ENCODE measurements around the gene RHBDD2.
A peak's percentile ranks its signal among the peaks of the same experiment; 100 is the strongest.
"Not testable (repeated sequence)": the region's sequence is repeated elsewhere in the genome, so short reads cannot be mapped to it uniquely, and the experiment has no call there.

RHBDD2 gene

DNA sequence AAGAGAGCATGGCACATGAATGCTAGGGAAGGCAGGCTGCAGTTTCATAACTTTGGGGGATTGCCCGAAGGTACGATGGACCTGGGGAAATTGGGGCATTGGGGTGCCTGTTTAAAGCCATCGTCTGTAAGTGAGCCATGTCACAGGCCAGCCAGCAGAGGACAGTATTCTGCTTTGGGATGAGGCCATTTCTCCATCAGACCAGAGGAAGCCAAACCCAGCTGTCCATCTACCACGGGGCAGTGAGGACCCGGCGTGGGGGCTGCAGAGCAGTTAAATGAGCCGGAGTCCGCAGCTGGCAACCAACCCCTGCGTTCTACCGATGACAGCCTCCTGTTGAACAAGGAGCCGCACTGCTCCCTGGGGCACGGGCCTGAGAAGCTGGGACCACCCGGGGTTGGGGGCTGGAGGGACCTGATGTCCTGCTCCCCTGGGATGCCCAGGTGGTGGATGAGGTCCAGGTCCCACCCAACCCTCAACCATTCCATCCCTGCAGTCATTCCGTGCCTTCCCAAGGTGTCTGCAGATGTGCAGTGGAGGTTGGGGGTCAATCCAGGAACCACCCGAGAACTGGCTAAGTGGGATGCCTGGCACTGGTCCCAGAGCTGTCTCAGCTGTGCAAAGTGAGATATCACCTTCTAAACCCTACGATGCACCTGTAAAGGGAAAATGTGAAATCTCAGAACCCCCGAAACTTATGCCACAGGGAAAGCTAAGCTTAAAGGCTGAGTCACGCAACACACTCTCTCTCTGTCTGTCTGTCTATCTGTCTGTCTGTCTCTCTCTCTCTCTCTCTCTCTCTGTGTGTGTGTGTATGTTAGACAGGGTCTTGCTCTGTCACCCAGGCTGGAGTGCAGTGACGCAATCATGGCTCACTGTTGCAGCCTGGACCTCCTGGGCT is 12.1 kb upstream of the RHBDD2 start:
- DNase-seq (ENCODE audit: low spot score): peak; percentile 77

DNA sequence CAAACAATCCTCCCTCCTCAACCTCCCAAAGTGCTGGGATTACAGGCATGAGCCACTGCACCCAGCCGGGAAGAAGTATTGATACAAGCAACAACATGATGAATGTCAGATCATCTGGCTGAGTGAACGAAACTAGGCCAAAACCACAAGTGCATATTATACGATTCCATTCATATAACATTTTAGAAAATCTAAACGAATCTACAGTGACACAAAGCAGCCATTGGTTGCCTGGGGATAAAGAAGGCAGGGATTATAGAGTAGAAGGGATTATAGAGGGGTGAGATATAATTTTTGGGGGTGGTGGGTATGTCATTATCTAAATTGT is 11.5 kb upstream of the RHBDD2 start:
- no peak for DNase-seq (ENCODE audit: low spot score)

DNA sequence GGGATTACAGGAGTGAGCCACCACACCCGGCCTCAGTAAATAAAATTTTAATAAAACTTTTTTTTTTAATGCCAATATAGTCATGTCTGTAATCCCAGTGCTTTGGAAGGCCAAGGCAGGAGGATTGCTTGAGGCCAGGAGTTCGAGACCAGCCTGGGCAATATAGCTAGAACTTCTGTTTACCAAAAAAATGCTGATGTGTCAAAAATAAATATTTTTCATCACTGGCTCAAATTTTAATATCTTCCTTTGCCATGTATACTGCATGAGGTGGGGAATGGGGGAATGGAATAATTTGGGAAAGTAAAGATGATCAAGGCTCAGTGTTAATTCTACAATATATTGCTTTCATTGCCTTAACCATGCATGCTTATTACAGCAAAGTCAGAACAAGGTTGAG is 10.7 kb upstream of the RHBDD2 start:
- no peak for DNase-seq (ENCODE audit: low spot score)

DNA sequence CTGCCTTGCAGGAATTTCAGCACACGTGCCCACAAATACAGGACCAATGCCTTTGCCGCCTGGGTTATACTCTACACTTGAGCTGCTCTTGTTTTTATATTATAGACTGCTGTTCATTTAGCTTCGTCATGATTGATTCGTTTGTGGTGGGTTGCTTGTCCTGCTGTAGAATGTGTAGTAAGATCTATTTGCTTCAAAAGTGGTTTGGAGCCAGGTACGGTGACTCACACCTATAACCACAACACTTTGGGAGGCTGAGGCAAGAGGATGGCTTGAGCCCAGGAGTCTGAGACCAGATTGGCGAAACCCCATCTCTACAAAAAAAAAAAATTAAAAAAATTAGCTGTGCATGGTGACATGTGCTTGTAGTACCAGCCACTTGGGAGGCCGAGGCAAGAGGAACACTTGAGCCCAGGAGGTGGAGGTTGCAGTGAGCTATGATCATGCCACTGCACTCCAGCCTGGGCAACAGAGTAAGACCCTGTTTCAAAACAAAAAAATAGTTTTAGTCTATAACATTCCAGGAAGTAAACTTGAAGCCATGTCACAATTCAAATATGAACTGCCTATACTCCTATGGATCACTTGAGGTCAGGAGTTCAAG is 9.0 kb upstream of the RHBDD2 start:
- DNase-seq (ENCODE audit: low spot score): no peak

DNA sequence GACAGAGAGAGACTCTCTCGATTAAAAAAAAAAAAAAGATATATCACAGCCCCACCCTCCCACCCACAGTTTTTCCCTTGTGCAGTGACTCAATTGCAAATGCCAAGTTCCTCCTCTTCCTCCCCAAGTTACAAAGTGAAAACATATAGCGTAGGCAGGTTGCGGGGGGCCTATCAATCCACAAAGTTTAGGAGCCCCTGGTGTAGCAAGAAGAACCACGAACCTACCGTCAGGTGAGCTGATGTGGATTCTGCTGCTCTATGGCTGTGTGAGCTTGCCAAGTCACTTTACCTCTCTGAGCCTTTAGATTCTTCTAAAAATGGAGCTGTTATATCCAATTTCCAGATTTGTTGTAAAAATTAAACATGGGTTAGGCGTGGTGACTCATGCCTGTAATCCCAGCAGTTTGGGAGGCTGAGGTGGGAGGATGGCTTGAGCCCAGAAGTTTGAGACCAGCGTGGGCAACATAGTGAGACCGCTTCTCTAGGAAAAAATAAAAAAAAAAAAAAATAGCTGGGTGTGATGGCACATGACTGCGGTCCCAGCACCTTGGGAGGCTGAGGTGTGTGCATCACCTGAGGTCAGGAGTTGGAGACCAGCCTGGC is 8.2 kb upstream of the RHBDD2 start:
- DNase-seq (ENCODE audit: low spot score): no peak

DNA sequence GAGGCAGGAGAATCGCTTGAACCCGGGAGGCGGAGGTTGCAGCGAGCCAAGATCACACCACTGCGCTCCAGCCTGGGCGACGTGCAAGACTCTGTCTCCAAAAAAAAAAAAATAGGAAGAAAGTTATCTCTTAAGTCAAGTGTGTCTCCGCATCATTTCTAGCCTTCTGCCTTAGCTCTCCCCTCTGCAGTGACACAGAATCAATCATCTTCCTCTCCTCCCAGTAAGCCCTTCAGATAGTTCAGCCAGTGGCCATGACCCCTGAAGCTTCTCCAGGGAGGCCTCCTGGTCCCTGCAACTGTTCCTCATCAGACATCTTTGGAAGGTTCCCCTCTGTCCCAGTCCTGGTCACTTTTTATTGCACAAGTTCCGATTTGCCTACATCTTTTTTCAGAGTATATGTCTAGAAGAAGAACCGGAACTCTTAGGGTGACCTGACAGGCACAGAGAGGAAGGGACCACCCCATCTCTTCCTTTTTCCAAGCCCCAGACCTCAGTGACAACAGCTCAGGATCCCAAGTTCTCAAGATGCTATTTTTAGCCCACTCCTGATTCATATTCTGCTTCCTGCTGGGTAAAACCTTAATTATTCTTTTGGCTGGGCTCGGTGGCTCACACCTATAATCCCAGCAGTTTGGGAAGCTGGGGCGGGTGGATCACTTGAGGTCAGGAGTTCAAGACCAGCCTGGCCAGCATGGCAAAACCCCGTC is 6.6 kb upstream of the RHBDD2 start:
- DNase-seq (ENCODE audit: low spot score): no peak

DNA sequence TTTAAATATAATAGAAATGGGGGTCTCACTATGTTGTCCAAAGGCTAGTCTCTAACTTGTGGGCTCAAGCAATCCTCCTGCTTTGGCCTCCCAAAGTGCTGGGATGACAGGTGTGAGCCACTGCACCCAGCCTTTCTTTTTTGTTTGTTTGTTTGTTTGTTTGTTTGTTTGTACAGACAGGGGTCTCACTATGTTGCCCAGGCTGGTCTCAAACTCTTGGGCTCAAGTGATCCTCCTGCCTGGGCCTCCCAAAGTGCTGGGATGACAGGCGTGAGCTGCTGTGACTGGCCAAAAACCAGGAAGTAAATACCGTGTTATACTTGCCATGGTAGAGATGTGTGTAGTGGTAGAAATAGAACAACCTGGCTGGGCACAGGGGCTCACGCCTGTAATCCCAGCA is 4.7 kb upstream of the RHBDD2 start:
- not testable (repeated sequence) for DNase-seq (ENCODE audit: low spot score)

DNA sequence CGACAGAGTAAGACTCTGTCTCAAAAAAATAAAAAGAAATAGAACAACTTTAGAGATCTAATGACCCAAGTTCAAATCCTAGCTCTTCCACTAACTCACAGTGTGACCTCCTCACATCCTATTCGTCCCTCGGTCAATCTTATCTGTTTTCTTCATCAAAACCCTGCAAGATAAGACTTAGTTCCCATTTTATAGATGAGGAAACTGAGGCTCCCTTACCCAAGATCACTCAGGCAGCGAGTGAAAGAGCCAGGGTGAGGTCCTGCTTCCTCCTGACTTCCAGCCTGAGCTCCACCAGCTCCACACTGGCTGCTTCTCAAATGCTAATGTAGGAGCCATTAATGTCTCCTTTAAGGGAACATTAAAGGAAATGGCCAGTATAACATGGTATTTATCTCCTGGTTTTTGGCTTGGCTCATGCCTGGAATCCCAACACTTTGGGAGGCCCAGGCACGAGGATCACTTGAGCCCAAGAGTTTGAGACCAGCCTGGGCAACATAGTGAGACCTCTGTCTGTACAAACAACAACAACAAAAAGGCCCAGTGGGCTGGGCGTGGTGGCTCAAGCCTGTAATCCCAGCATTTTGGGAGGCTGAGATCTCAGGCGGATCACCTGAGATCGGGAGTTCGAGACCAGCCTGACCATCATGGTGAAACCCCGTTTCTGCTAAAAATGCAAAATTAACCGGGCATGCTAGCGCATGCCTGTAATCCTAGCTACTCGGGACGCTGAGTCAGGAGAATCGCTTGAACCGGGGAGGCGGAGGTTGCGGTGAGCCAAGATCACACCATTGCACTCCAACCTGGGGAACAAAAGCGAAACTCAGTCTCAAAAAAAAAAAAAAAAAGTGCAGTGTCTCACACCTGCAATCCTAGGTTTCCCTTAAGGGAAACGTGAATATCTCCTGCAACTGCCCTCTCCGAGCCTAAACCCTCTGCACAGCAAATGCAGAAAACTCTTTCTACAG is 3.4 kb upstream of the RHBDD2 start:
- DNase-seq (ENCODE audit: low spot score): no peak

DNA sequence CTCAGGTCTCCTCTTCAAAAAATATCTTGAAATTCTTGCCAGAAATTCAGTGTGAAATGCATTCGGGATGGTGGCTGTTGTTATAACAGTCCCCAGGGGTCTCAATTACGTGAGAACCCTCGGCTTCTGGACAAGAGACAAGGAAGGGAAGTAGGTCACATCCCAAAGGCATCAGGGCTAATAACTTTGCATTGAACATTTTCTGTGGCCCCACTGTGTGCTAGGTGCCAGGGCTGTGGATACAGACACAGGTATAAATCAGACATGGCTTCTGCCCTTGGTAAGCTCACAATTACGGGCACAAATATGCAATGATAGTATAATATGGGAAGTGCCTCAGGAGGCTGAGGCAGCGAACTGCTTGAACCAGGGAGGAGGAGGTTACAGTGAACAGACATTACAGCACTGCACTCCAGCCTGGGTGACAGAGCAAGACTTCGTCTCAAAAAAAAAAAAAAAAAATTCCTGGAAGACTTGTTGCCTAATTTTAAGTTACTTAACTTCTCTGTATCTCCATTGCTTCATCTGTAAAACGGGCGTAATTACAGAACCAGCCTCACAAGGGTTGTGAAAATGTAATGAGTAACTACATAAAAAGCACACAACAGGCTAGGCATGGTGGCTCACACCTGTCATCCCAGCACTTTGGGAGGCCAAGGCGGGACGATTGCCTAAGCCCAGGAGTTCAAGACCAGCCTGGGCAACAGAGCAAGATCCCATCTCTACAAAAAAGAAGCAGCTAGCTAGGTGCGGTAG is 2.5 kb upstream of the RHBDD2 start:
- DNase-seq (ENCODE audit: low spot score): no peak

DNA sequence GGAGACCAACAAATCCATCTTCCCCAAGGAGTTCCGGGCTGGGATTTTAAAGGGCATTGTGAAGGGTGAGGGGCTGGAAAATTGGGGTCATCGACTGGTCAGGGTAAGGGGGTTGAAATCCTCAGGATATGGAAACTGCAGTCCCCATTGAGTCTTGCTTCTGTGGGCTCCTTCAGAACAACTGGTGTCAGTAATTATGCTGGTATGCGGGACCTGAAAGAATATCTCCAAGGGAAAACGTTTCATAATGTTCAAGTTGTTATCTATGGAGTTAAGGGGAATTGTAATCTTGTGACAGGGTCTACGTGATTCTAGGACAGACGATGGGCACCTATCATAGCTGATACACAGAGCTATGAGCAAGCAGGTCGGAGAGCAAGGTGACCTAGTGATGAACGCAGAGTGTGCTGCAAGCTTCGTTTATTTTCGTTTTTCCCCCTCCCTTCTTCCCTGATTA is 494 bp upstream of the RHBDD2 start:
- DNase-seq (ENCODE audit: low spot score): no peak

DNA sequence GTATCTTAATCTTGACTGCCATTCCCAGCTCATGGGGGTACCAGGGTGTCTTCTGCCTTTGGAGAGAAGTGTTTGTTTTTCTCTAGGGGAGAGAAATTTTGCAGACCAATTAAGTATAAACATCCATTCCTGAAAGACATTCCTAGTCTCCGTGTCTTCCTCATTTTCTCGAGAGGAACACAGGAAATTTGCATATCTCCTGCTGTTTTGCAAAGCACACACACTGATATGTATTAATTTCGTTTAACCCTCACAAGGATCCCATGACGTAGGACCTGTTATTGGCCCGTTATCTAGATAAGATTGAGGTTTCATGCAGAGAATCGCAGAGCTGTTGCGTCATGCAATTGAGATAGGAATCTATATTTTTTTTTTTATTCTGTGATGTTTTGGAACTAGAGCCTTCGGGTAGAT is 944 bp downstream of the RHBDD2 start:
- no peak for DNase-seq (ENCODE audit: low spot score)

DNA sequence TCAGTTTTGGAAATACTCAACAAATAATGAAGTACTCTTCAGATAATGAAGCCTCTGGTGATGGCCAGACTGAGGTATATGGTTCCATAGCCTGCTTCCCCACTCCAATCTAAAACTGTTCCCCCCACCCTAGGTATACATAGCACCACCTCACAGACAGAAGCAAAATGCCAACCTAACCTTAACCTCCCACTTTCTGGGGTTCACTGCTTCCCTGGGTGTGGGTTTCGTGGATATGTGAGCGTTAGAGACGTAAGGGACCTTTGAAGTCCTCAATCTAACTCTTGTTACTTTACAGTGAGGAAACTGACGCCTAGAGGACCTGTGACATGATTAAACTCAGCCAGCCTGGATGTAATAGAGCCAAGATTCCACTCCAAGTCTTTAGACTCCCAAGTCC is 1.4 kb downstream of the RHBDD2 start:
- no peak for DNase-seq (ENCODE audit: low spot score)

DNA sequence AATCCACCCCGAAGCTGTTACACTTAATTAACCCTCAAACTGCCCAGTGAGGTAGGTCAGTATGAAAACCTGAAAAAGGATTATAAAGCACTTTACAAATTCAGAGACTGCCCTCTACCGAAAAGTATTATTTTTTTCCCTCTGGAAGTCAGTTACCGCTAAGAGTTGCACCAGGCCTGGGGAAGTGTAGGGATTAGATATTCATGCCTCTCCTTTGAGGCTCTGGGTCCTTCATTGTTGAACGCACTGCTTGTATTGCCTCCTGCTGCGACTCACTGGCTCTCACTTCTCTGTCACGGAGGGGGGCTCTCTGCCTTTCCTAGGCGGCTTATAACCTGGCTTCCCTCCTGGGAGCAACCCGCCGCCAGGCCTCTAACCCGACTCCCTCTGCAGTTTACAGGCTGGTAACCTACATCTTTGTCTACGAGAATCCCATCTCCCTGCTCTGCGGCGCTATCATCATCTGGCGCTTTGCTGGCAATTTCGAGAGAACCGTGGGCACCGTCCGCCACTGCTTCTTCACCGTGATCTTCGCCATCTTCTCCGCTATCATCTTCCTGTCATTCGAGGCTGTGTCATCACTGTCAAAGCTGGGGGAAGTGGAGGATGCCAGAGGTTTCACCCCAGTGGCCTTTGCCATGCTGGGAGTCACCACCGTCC is 2.7 kb downstream of the RHBDD2 start:
- no peak for DNase-seq (ENCODE audit: low spot score)

DNA sequence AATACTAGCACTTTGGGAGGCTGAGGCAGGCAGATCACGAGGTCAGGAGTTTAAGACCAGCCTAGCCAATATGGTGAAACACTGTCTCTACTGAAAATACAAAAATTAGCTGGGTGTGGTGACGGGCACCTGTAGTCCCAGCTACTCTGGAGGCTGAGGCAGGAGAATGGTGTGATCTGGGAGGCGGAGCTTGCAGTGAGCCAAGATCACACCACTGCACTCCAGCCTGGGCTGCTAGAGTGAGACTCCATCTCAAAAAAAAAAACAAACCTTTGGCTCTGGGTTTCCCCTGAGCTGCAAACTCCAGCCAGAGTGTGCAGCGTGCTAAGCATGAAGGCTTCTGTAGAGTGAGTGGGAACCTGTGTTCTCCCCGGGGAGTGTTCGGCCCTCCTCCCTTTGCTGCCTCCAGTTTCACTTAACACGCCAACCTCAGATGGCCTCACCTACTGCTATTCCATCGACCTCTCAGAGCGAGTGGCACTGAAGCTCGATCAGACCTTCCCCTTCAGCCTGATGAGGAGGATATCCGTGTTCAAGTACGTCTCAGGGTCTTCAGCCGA is 4.5 kb downstream of the RHBDD2 start:
- not testable (repeated sequence) for DNase-seq (ENCODE audit: low spot score)

DNA sequence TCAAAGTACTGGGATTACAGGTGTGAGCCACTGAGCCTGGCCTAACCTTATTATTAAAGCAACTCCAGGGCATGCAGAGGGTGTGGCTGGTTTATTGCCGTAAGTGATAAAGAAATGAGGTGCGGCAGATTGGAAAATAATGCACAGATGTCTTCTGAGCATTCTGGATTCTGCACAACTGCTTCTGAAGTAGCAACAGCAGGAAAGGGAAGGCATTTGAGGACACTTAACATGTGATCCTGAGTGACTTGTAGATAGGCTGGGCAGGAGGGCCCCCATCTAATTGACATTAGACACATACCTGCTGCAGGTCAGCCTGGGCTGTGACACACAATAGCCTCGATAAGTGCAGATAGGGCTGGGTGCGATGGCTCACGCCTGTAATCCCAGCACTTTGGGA is 5.6 kb downstream of the RHBDD2 start:
- no peak for DNase-seq (ENCODE audit: low spot score)

DNA sequence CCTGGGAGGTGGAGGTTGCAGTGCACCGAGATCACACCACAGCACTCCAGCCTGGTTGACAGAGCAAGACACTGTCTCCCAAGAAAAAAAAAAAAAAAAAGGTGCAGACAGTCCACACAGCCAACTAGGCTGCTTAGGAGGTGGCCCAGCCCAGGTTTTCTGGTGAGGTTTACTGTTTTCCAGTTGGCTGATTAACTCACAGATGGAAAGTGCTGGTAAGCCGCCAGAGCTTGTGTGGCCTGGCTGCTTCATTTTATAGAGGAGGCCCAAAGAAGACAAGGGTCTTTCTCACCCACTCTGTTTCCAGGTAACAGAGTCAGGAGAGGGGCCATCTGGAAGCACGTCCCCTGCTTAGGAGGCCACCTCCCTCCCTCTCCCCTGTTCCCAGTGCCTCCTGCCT is 6.2 kb downstream of the RHBDD2 start:
- DNase-seq (ENCODE audit: low spot score): no peak

DNA sequence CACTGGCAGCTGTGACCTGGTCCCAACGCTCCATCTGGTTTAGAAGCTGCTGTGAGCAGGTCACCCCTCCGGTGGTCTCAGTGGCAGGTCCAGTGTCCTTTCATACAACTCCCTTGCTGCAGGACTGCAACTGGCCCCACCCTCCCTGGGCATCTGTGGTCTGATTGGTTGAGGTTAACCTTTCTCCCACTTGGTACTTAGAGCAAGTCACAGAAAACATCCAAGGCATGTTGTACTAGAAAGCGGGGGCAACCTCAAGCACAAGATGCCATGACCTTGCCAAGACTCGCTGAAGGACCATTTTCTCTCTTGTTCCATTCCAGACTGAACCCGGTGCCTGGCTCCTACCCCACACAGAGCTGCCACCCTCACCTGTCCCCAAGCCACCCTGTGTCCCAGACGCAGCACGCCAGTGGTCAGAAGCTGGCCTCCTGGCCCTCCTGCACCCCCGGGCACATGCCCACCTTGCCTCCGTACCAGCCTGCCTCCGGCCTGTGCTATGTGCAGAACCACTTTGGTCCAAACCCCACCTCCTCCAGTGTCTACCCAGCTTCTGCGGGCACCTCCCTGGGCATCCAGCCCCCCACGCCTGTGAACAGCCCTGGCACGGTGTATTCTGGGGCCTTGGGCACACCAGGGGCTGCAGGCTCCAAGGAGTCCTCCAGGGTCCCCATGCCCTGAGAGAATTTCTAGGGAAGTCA is 9.0 kb downstream of the RHBDD2 start:
- DNase-seq (ENCODE audit: low spot score): no peak

DNA sequence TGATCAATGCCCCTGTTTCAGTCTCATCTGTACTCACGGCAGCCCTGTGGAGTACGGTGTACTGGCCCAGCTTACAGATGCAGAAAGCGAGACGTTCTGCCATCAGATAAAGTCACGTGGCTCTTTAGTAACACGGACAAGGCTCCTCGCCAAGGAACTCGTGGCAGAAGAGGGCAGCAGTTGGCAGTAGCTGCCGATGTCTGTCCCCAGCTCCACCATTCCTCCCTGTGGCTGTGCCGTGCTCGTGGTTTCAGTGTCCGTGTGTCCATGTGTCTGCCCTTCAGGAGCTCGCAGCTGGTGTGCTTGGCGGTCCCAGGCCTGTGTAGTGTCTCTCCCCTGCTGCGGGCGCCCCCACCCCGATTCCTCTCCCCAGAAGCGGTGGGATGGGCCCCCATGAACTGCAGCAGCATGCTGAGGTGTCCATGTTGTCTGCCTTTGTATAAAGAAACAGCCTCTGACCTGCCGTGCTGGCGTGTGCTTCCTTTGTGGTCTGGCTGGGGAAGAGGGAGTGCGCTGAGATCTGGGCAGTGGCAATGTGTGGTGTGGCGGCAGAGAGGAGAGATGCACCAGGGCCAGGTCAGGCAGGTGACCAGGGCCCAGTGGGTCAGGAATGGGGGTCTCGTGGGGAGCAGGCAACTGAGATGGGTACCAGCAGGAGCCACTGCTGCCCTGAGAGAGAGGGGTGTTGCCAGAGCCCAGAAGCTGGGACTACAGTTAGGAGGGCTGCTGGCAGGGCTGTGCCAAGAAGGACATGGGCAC is 9.8 kb downstream of the RHBDD2 start:
- DNase-seq (ENCODE audit: low spot score): no peak
